Measurements from ENCODE around the gene NEO1. TPM values are rescaled to one million over a fixed set of nuclear protein-coding genes. Genes with fewer than 3 reads are reported as not detected.

Gene NEO1
- total RNA-seq, 1 donor = 55.4 TPM

- peak; percentile 26 for DNase-seq (ENCODE audit: insufficient read length, low spot score, missing footprints)
- no peak for TF ChIP-seq CTCF (IDR thresholded peaks at IDR 0.05; ENCODE audit: extremely low read depth, low read depth, low read length)
- Histone ChIP-seq H3K9me3 (ENCODE audit: low read depth, low read length) (no peaks in the 10 kb centered on the region), H3K27ac (ENCODE audit: low read depth, low read length) (no peak overlapping the region), H4K20me1 (ENCODE audit: insufficient read depth, low read length) (no peaks in the 10 kb centered on the region), H3K4me1 (ENCODE audit: insufficient read depth, low read length) (no peaks in the 10 kb centered on the region), H3K4me2 (ENCODE audit: insufficient read depth, low read length) (no peak overlapping the region), H3K27me3 (ENCODE audit: insufficient read depth, low read length) (no peaks in the 10 kb centered on the region), H3K79me2 (ENCODE audit: insufficient read depth, low read length) (no peaks in the 10 kb centered on the region), H3K36me3 (ENCODE audit: insufficient read depth, low read length) (no peaks in the 10 kb centered on the region), H3K4me3 (ENCODE audit: insufficient read depth, low read length) (no peak overlapping the region), H2AFZ (ENCODE audit: low read length) (no peak overlapping the region)
Observed at GRCh38 chr15:73141216-73141900, 89.1 kb downstream of the NEO1 start.

- H4K20me1 ChIP-seq (ENCODE audit: insufficient read depth, low read length) = no peaks in the 10 kb centered on the region
- DNase-seq (ENCODE audit: insufficient read length, low spot score, missing footprints) = no peak
- TF ChIP-seq CTCF (IDR thresholded peaks at IDR 0.05; ENCODE audit: extremely low read depth, low read depth, low read length) = no peak
Observed at GRCh38 chr15:73142802-73143762, 90.8 kb downstream of the NEO1 start.

GRCh38 chr15:73143763-73144155, 91.5 kb downstream of the NEO1 start:
- H4K20me1 ChIP-seq (ENCODE audit: insufficient read depth, low read length) = no peaks in the 10 kb centered on the region
- no peak overlapping the region for H3K4me2 ChIP-seq (ENCODE audit: insufficient read depth, low read length)
- no peaks in the 10 kb centered on the region for H3K27me3 ChIP-seq (ENCODE audit: insufficient read depth, low read length)
- no peaks in the 10 kb centered on the region for H3K9me3 ChIP-seq (ENCODE audit: low read depth, low read length)
- no peak for TF ChIP-seq CTCF (IDR thresholded peaks at IDR 0.05; ENCODE audit: extremely low read depth, low read depth, low read length)
- no peak for DNase-seq (ENCODE audit: insufficient read length, low spot score, missing footprints)
- H3K36me3 ChIP-seq (ENCODE audit: insufficient read depth, low read length) = no peaks in the 10 kb centered on the region
- no peak overlapping the region for H3K4me3 ChIP-seq (ENCODE audit: insufficient read depth, low read length)
- H3K79me2 ChIP-seq (ENCODE audit: insufficient read depth, low read length) = no peaks in the 10 kb centered on the region
- H3K27ac ChIP-seq (ENCODE audit: low read depth, low read length) = no peak overlapping the region
- no peaks in the 10 kb centered on the region for H3K4me1 ChIP-seq (ENCODE audit: insufficient read depth, low read length)
- H2AFZ ChIP-seq (ENCODE audit: low read length) = no peak overlapping the region

More at GRCh38 chr15:73142802-73143762, 90.8 kb downstream of the NEO1 start:
- Histone ChIP-seq H3K9me3 (ENCODE audit: low read depth, low read length) (no peaks in the 10 kb centered on the region), H2AFZ (ENCODE audit: low read length) (no peak overlapping the region), H3K4me2 (ENCODE audit: insufficient read depth, low read length) (no peak overlapping the region), H3K36me3 (ENCODE audit: insufficient read depth, low read length) (no peaks in the 10 kb centered on the region), H3K4me3 (ENCODE audit: insufficient read depth, low read length) (no peak overlapping the region), H3K79me2 (ENCODE audit: insufficient read depth, low read length) (no peaks in the 10 kb centered on the region), H3K4me1 (ENCODE audit: insufficient read depth, low read length) (no peaks in the 10 kb centered on the region), H3K27me3 (ENCODE audit: insufficient read depth, low read length) (no peaks in the 10 kb centered on the region), H3K27ac (ENCODE audit: low read depth, low read length) (no peak overlapping the region)

- Histone ChIP-seq H2AFZ (ENCODE audit: low read length) (no peak overlapping the region), H3K27ac (ENCODE audit: low read depth, low read length) (no peak overlapping the region), H3K79me2 (ENCODE audit: insufficient read depth, low read length) (no peaks in the 10 kb centered on the region), H3K4me2 (ENCODE audit: insufficient read depth, low read length) (no peak overlapping the region), H4K20me1 (ENCODE audit: insufficient read depth, low read length) (no peaks in the 10 kb centered on the region), H3K4me1 (ENCODE audit: insufficient read depth, low read length) (no peaks in the 10 kb centered on the region), H3K4me3 (ENCODE audit: insufficient read depth, low read length) (no peak overlapping the region), H3K27me3 (ENCODE audit: insufficient read depth, low read length) (no peaks in the 10 kb centered on the region), H3K36me3 (ENCODE audit: insufficient read depth, low read length) (no peaks in the 10 kb centered on the region), H3K9me3 (ENCODE audit: low read depth, low read length) (no peaks in the 10 kb centered on the region)
- DNase-seq (ENCODE audit: insufficient read length, low spot score, missing footprints) = no peak
- TF ChIP-seq CTCF (IDR thresholded peaks at IDR 0.05; ENCODE audit: extremely low read depth, low read depth, low read length) = no peak
Observed at GRCh38 chr15:73146419-73146818, 94.2 kb downstream of the NEO1 start.

Data from osteoblast (primary cell).